GM12891 (cell line): ENCODE data around the gene CFTR.

Experiments
- DNase-seq: peaks from one replicate; pipeline ENCODE4 v3.0.0; 2011; ENCODE audit warnings: low spot score; ENCODE audit not compliant: insufficient read length
- FAIRE-seq: peaks from 2 replicates; lab custom pipeline; 2011; peaks lifted over from hg19 to GRCh38; lab: Jason Lieb, UNC
- PAX5 ChIP-seq: IDR thresholded peaks from 2 replicates; pipeline ENCODE4 v1.6.1; 2011; ENCODE audit warnings: low read length, moderate library complexity, mild to moderate bottlenecking; ENCODE audit not compliant: insufficient read depth, severe bottlenecking
- POLR2A ChIP-seq: IDR thresholded peaks from 2 replicates; pipeline ENCODE4 v1.6.1; 2011; ENCODE audit warnings: low read depth, low read length, control low read depth
- POLR2AphosphoS5 ChIP-seq: IDR thresholded peaks from 2 replicates; pipeline ENCODE4 v1.6.1; 2011; ENCODE audit warnings: low read depth, low read length, control low read depth
- POU2F2 ChIP-seq: IDR thresholded peaks from 2 replicates; pipeline ENCODE4 v1.6.1; 2011; ENCODE audit warnings: low read depth, mild to moderate bottlenecking, control low read depth, low read length, moderate library complexity
- SPI1 ChIP-seq: IDR thresholded peaks from 2 replicates; pipeline ENCODE4 v1.6.1; 2011; ENCODE audit warnings: low read depth, low read length, control low read depth
- TAF1 ChIP-seq: IDR thresholded peaks from 2 replicates; pipeline ENCODE4 v1.6.1; 2011; ENCODE audit warnings: low read depth, low read length, control low read depth

The CFTR gene

DNA sequence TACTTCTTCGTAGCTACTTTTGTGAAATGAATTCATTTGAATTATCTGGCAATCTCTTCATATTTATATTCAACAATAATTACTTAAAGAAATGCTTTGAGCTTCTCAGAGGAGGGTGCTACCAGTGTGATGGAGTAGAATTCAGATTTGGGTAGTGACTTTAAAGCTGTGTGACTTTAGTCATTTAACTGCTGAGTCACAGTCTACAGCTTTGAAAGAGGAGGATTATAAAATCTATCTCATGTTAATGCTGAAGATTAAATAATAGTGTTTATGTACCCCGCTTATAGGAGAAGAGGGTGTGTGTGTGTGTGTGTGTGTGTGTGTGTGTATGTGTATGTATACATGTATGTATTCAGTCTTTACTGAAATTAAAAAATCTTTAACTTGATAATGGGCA lies 68.2 kb downstream of the CFTR start:
- DNase-seq, result no peak
- no peak for FAIRE-seq
- TF ChIP-seq POLR2A (no peak), POLR2AphosphoS5 (no peak), TAF1 (no peak), PAX5 (no peak), POU2F2 (no peak), SPI1 (no peak)

- TF ChIP-seq POU2F2, result no peak
- TF ChIP-seq TAF1, result no peak
- TF ChIP-seq POLR2AphosphoS5, result no peak
- TF ChIP-seq POLR2A, result no peak
- TF ChIP-seq SPI1, result no peak
- TF ChIP-seq PAX5, result no peak
- FAIRE-seq (no peak), DNase-seq (no peak)
Observed at GRCh38 chr7:117550625-117551024, 70.8 kb downstream of the CFTR start.

DNA sequence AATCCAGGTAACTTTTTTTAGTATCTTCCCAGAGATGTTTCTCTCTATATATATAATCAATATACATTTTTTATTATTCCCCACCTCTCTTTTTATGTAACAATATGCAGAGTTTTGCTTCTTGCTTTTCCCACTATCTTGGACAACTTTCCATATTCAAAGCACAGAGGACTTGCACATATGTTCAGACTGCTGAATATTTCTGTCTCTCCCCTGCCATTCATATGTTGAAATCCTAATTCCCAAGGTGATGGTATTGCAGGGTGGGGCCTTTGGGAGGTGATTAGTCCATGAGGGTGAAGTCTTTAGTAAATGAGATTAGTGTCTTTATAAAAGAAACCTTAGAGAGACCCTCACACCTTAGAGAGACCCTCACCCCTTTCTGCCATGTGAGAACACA lies 72.8 kb downstream of the CFTR start:
- TF ChIP-seq TAF1 (no peak), POLR2AphosphoS5 (no peak), POLR2A (no peak), PAX5 (no peak), SPI1 (no peak), POU2F2 (no peak)
- DNase-seq (no peak), FAIRE-seq (no peak)

DNA sequence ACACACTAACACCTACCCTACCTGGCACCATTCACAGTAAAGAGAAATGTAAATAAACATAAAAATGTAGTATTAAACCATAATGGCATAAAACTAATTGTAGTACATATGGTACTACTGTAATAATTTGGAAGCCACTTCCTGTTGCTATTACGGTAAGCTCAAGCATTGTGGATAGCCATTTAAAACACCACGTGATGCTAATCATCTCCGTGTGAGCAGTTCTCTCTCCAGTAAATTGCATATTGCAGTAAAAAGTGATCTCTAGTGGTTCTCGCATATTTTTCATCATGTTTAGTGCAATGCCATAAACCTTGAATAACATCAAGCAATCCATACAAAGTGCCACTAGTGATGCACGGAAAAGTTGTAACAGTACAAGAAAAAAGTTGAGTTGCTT lies 75.4 kb downstream of the CFTR start:
- DNase-seq (no peak), FAIRE-seq (no peak)
- no peak for TF ChIP-seq TAF1
- no peak for TF ChIP-seq POLR2AphosphoS5
- no peak for TF ChIP-seq SPI1
- TF ChIP-seq POLR2A, result no peak
- TF ChIP-seq PAX5, result no peak
- TF ChIP-seq POU2F2, result no peak

GRCh38 chr7:117559391-117559790 lies 79.6 kb downstream of the CFTR start:
- DNase-seq (no peak), FAIRE-seq (no peak)
- TF ChIP-seq TAF1, result no peak

DNA sequence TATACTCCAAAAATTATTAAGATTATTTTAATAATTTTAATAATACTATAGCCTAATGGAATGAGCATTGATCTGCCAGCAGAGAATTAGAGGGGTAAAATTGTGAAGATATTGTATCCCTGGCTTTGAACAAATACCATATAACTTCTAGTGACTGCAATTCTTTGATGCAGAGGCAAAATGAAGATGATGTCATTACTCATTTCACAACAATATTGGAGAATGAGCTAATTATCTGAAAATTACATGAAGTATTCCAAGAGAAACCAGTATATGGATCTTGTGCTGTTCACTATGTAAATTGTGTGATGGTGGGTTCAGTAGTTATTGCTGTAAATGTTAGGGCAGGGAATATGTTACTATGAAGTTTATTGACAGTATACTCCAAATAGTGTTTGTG lies 80.2 kb downstream of the CFTR start:
- FAIRE-seq, result no peak
- no peak for TF ChIP-seq POLR2A
- no peak for TF ChIP-seq POU2F2
- TF ChIP-seq PAX5, result no peak
- no peak for TF ChIP-seq TAF1
- no peak for DNase-seq

DNA sequence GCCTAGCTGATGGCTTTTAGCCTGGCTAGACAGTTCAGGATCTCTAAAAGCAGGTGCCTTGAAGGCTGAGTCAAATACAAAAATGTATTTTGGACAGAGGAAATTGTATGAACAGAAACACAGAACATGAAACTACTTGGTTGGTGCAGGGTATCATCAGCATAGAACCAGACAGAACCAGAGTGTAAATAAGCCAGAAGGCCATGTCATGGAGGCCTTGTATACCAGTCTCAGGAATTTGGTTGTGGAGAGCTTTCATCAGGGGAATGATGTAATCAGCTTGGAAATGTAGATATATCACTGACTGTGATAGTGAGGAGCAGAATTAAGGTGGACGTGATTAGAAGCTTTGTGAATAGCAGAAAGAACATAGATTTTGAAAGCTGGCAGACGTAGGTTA lies 82.9 kb downstream of the CFTR start:
- TF ChIP-seq PAX5, result no peak
- TF ChIP-seq POLR2A, result no peak
- no peak for TF ChIP-seq POLR2AphosphoS5
- TF ChIP-seq TAF1, result no peak
- TF ChIP-seq SPI1, result no peak
- no peak for TF ChIP-seq POU2F2
- FAIRE-seq (no peak), DNase-seq (no peak)

GRCh38 chr7:117564080-117564479 lies 84.3 kb downstream of the CFTR start:
- no peak for DNase-seq
- no peak for TF ChIP-seq PAX5
- FAIRE-seq, result no peak

DNA sequence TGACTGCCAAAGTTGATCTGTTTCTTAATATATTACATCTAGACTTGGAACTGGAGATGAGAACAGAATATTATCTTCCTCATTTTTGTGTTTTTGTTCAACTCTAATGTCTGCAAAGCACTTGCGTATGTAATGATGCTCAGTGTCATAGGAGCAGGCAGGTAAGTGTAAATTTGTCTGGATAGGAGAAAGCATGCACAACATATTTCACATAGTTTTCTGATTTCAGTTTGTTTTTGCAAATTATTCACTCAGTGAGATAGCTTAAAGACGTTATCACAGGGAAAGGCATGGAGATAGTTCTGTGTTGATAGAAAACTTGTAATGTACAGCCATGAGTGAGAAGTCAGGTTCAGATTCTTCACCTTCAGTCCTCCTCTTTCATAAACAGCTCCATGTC lies 84.8 kb downstream of the CFTR start:
- no peak for DNase-seq
- no peak for FAIRE-seq
- TF ChIP-seq POLR2A, result no peak
- TF ChIP-seq POLR2AphosphoS5, result no peak

GRCh38 chr7:117565226-117565625 lies 85.4 kb downstream of the CFTR start:
- FAIRE-seq (no peak), DNase-seq (no peak)
- TF ChIP-seq POU2F2, result no peak
- no peak for TF ChIP-seq POLR2AphosphoS5
- TF ChIP-seq POLR2A, result no peak
- no peak for TF ChIP-seq TAF1
- no peak for TF ChIP-seq PAX5

- TF ChIP-seq PAX5, result no peak
- no peak for TF ChIP-seq POLR2A
- no peak for TF ChIP-seq POLR2AphosphoS5
- no peak for TF ChIP-seq POU2F2
- no peak for TF ChIP-seq SPI1
- TF ChIP-seq TAF1, result no peak
- DNase-seq (no peak), FAIRE-seq (no peak)
Observed at GRCh38 chr7:117567781-117568180, 88.0 kb downstream of the CFTR start.
